GM12801 (cell line): ENCODE measurements around the gene NCKIPSD.

ENCODE experiments used
- TF ChIP-seq, protein P1 (sequence below): IDR thresholded peaks from one replicate; pipeline ENCODE4 v1.5.1; 2011; ENCODE audit warnings: control low read depth; ENCODE audit not compliant: insufficient read length; ENCODE audit errors: extremely low read depth

The NCKIPSD gene

GRCh38 chr3:48709051-48709461 is 23.3 kb upstream of the NCKIPSD start:
- TF ChIP-seq, protein P1, sequence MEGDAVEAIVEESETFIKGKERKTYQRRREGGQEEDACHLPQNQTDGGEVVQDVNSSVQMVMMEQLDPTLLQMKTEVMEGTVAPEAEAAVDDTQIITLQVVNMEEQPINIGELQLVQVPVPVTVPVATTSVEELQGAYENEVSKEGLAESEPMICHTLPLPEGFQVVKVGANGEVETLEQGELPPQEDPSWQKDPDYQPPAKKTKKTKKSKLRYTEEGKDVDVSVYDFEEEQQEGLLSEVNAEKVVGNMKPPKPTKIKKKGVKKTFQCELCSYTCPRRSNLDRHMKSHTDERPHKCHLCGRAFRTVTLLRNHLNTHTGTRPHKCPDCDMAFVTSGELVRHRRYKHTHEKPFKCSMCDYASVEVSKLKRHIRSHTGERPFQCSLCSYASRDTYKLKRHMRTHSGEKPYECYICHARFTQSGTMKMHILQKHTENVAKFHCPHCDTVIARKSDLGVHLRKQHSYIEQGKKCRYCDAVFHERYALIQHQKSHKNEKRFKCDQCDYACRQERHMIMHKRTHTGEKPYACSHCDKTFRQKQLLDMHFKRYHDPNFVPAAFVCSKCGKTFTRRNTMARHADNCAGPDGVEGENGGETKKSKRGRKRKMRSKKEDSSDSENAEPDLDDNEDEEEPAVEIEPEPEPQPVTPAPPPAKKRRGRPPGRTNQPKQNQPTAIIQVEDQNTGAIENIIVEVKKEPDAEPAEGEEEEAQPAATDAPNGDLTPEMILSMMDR: no peak

GRCh38 chr3:48708481-48708889 is 22.8 kb upstream of the NCKIPSD start:
- TF ChIP-seq, protein P1: no peak

DNA sequence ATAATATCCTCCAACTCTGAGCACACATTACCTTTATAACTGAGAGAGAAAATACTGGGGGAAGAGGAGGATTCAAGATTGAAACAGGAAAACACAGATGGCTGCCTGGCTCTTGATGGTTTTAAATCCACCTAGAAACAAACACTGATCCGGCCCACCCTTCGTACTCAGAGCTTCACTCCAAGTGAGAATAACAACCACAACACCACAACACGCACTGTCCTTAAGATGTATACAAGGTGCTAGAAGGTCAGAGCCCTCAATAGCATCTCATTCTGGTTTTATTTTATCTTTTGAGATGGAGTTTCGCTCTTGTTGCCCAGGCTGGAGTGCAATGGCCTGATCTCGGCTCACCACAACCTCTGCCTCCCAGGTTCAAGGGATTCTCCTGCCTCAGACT is 21.4 kb upstream of the NCKIPSD start:
- TF ChIP-seq, protein P1: no peak

DNA sequence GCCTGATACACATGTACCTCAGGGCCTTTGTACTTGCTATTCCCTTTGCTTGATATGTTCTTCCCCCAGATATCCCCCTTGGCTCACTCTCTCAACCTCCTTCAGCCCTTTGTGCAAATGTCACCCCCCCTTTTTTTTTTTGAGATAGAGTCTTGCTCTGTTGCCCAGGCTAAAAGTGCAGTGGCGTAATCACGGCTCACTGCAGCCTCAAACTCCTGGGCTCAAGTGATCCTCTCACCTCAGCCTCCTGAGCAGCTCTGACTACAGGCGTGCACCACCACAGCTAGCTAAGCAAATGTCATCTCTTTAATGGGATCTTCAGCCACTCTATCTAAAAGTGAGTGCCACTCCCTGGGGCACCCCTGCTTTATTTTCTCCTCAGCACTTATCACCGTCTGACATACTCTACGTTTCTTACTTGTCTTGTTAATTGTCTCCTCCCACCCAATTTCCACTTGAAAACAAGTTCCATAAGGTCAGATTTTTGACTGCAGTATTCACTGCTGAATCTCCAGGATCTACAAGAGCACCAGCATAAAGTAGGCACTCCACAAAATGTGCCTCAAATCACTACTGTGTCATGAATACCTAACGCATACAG is 16.7 kb upstream of the NCKIPSD start:
- TF ChIP-seq, protein P1: no peak

- TF ChIP-seq, protein P1: no peak
Observed at GRCh38 chr3:48700731-48701405, 15.2 kb upstream of the NCKIPSD start.

GRCh38 chr3:48698891-48699290 is 13.2 kb upstream of the NCKIPSD start:
- TF ChIP-seq, protein P1: no peak

DNA sequence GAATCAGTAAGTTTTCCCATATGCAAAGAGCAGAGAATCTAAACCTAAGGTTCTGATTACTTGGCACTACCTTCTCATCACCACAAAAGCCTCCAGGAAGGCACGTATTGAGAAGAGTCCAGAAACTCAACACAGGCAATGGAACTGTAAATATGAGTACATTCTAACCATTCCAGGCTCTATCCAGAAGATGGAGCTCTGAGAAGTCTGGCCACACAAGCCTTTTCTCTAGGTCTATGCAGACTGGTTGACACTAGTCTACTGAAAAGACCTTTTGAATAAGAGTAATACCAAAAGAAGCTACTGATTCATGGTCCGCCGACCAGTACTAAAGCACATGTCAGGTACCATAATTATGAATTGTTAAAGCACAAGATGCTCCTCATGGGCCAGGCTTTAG is 12.2 kb upstream of the NCKIPSD start:
- TF ChIP-seq, protein P1: no peak
